GM12878 (cell line): ENCODE data around the gene HSD17B12. TPM values are rescaled to one million over a fixed set of nuclear protein-coding genes. Genes with fewer than 3 reads are reported as not detected.

ENCODE experiments used
- CBX5 ChIP-seq: sonication (generic); IDR thresholded peaks from 2 replicates; pipeline ENCODE4 v1.6.1; 2016; ENCODE audit warnings: low read depth, moderate library complexity, mild to moderate bottlenecking, inconsistent platforms
- JUNB ChIP-seq: IDR thresholded peaks from 2 replicates; pipeline ENCODE4 v1.6.1; 2016; ENCODE audit warnings: antibody characterized with exemption, mild to moderate bottlenecking
- MAX ChIP-seq: IDR thresholded peaks from 2 replicates; pipeline ENCODE4 v1.6.1; 2012; ENCODE audit warnings: low read depth, low read length, improper control_type of control experiment
- MEF2A ChIP-seq: IDR thresholded peaks from 2 replicates; pipeline ENCODE4 v1.6.1; 2011; ENCODE audit warnings: low read depth, mild to moderate bottlenecking, low read length, moderate library complexity; ENCODE audit not compliant: insufficient read depth
- MEF2B ChIP-seq: fragments of 450-650 bp; IDR thresholded peaks from 2 replicates; pipeline ENCODE4 v1.6.1; 2018; ENCODE audit warnings: mild to moderate bottlenecking, moderate library complexity; ENCODE audit not compliant: partially characterized antibody, poor library complexity, severe bottlenecking
- NFIC ChIP-seq: IDR thresholded peaks from 2 replicates; pipeline ENCODE4 v1.6.1; 2012; ENCODE audit warnings: low read depth, mild to moderate bottlenecking, inconsistent platforms, low read length, moderate library complexity
- NFYB ChIP-seq: IDR thresholded peaks from 2 replicates; pipeline ENCODE4 v1.6.1; 2011; ENCODE audit warnings: low read depth, mild to moderate bottlenecking, low read length, improper control_type of control experiment, moderate library complexity; ENCODE audit not compliant: insufficient read depth
- PAX8 ChIP-seq: fragments of 450-650 bp; IDR thresholded peaks from 2 replicates; pipeline ENCODE4 v1.6.1; 2017; ENCODE audit warnings: mild to moderate bottlenecking, moderate library complexity
- RB1 ChIP-seq: fragments of 450-650 bp; formaldehyde crosslinking; IDR thresholded peaks from 2 replicates; pipeline ENCODE4 v1.6.1; 2017; ENCODE audit warnings: mild to moderate bottlenecking, borderline replicate concordance
- RUNX3 ChIP-seq: IDR thresholded peaks from 2 replicates; pipeline ENCODE4 v1.6.1; 2012; ENCODE audit warnings: low read length, inconsistent platforms
- SREBF1 ChIP-seq: IDR thresholded peaks from 2 replicates; pipeline ENCODE4 v1.6.1; 2012; ENCODE audit warnings: mild to moderate bottlenecking, low read length
- SUPT20H ChIP-seq: IDR thresholded peaks from 2 replicates; pipeline ENCODE4 v1.6.1; 2011; ENCODE audit warnings: low read depth, mild to moderate bottlenecking, low read length, moderate library complexity, borderline replicate concordance; ENCODE audit not compliant: control insufficient read depth
- ZZZ3 ChIP-seq: IDR thresholded peaks from 2 replicates; pipeline ENCODE4 v1.6.1; 2011; ENCODE audit warnings: low read depth; ENCODE audit not compliant: control insufficient read depth, insufficient read length
- polyA plus RNA-seq, 11 experiments: library from polyadenylated mRNA; depleted of rRNA in 4 of 11; unstranded in 6 of 11; stranded (reverse) in 5 of 11; fragments of >200 nt; fragmentation: Nextera tagmentation in 4 of 11; fragmentation: Illumina TruSeq in 1 of 11; extraction: Ambion mirVana in 4 of 11; extraction: Trizol in 1 of 11; gene quantifications; 1 replicate in 1 of 11; 2 replicates in 10 of 11; pipeline versions ENCODE4 v1.2.1 to v1.2.3, GENCODE V29; 2011 to 2016; ENCODE audit warnings: inconsistent platforms in 2 of 11, missing spikeins in 2 of 11, low read depth in 1 of 11
- total RNA-seq, 4 experiments: library from RNA; depleted of rRNA in 3 of 4; stranded (reverse); fragments of >200 nt in 3 of 4; fragmentation: Illumina TruSeq in 1 of 4; extraction: Trizol in 1 of 4; gene quantifications; 2 replicates each; pipeline versions ENCODE4 v1.2.1 to v1.2.3, GENCODE V29; 2013 to 2021
- TF ChIP-seq, protein P1 (sequence below): IDR thresholded peaks from 2 replicates; pipeline ENCODE4 v1.6.1; 2012; ENCODE audit warnings: low read depth, low read length, improper control_type of control experiment
- TF ChIP-seq, protein P2 (sequence below): IDR thresholded peaks from 2 replicates; pipeline ENCODE4 v1.6.1; 2011; ENCODE audit warnings: mild to moderate bottlenecking, low read depth, low read length, moderate library complexity; ENCODE audit not compliant: insufficient replicate concordance
- TF ChIP-seq, protein P3 (sequence below): fragments of 450-650 bp; IDR thresholded peaks from 2 replicates; pipeline ENCODE4 v1.6.1; 2017; ENCODE audit warnings: mild to moderate bottlenecking, moderate library complexity

The HSD17B12 gene
- total and polyA plus RNA-seq, 10 of the 15 experiments (the other 5 are each of a cell fraction or from before 2014, with no cell fraction given) = 23.6 to 88.0 (median 64.7) TPM

DNA sequence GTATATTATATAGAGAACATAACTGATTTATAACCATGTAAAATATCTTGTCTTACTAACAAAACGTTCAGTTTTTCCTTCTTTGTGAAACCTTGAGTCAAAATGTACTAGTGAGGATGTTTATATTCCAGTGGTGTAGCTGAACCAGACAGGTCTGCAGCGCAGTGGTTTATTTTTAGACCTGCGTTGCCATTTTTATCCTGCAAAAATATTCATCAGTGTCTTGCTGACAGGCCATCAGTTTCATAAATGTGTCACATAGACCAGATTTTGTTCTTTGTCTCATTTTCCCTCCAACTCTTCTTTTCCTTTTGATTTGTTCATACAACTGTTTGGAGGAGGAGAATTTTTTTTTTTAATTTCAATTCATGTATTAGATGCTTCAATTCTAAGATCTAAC, 43.1 kb downstream of the HSD17B12 start (continued):
- TF ChIP-seq, protein P1, sequence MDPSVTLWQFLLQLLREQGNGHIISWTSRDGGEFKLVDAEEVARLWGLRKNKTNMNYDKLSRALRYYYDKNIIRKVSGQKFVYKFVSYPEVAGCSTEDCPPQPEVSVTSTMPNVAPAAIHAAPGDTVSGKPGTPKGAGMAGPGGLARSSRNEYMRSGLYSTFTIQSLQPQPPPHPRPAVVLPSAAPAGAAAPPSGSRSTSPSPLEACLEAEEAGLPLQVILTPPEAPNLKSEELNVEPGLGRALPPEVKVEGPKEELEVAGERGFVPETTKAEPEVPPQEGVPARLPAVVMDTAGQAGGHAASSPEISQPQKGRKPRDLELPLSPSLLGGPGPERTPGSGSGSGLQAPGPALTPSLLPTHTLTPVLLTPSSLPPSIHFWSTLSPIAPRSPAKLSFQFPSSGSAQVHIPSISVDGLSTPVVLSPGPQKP = no peak
- TF ChIP-seq, protein P2, sequence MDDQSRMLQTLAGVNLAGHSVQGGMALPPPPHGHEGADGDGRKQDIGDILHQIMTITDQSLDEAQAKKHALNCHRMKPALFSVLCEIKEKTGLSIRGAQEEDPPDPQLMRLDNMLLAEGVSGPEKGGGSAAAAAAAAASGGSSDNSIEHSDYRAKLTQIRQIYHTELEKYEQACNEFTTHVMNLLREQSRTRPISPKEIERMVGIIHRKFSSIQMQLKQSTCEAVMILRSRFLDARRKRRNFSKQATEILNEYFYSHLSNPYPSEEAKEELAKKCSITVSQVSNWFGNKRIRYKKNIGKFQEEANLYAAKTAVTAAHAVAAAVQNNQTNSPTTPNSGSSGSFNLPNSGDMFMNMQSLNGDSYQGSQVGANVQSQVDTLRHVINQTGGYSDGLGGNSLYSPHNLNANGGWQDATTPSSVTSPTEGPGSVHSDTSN = peak; percentile 33
- TF ChIP-seq, protein P3, sequence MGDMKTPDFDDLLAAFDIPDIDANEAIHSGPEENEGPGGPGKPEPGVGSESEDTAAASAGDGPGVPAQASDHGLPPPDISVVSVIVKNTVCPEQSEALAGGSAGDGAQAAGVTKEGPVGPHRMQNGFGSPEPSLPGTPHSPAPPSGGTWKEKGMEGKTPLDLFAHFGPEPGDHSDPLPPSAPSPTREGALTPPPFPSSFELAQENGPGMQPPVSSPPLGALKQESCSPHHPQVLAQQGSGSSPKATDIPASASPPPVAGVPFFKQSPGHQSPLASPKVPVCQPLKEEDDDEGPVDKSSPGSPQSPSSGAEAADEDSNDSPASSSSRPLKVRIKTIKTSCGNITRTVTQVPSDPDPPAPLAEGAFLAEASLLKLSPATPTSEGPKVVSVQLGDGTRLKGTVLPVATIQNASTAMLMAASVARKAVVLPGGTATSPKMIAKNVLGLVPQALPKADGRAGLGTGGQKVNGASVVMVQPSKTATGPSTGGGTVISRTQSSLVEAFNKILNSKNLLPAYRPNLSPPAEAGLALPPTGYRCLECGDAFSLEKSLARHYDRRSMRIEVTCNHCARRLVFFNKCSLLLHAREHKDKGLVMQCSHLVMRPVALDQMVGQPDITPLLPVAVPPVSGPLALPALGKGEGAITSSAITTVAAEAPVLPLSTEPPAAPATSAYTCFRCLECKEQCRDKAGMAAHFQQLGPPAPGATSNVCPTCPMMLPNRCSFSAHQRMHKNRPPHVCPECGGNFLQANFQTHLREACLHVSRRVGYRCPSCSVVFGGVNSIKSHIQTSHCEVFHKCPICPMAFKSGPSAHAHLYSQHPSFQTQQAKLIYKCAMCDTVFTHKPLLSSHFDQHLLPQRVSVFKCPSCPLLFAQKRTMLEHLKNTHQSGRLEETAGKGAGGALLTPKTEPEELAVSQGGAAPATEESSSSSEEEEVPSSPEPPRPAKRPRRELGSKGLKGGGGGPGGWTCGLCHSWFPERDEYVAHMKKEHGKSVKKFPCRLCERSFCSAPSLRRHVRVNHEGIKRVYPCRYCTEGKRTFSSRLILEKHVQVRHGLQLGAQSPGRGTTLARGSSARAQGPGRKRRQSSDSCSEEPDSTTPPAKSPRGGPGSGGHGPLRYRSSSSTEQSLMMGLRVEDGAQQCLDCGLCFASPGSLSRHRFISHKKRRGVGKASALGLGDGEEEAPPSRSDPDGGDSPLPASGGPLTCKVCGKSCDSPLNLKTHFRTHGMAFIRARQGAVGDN = no peak
- no peak for TF ChIP-seq SUPT20H
- no peak for TF ChIP-seq NFYB
- peak; percentile 71 for TF ChIP-seq MEF2B
- TF ChIP-seq JUNB = 0 out of 2 replicates have a peak, but pooled peaks have one; percentile 15
- TF ChIP-seq PAX8 = no peak
- TF ChIP-seq SREBF1 = no peak
- TF ChIP-seq RB1 = no peak
- TF ChIP-seq ZZZ3 = no peak
- peak; percentile 42; the same call in 1 of the 2 replicates for TF ChIP-seq NFIC
- peak; percentile 37; the same call in 1 of the 2 replicates for TF ChIP-seq RUNX3
- no peak for TF ChIP-seq CBX5
- peak; percentile 94 for TF ChIP-seq MEF2A
- TF ChIP-seq MAX = no peak
